Measurements from ENCODE around the gene CLIP2.

CLIP2 gene

DNA sequence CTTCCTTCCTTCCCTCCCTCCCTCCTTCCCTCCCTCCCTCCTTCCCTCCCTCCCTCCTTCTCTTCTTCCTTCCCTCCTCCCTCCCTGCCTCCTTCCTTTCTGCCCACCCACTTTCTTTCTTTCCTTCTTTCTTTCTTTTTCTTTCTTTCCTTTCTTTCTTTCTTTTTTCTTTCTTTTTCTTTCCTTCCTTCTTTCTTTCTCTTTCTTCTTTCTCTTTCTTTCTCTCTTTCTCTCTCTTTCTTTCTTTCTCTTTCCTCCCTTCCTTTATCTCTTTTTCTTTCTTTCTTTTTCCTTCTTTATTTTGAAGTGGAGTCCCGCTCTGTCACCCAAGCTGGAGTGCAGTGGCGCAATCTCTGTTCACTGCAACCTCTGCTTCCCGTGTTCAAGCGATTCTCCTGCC lies 130.8 kb downstream of the CLIP2 start:
- TF ChIP-seq, protein P1, sequence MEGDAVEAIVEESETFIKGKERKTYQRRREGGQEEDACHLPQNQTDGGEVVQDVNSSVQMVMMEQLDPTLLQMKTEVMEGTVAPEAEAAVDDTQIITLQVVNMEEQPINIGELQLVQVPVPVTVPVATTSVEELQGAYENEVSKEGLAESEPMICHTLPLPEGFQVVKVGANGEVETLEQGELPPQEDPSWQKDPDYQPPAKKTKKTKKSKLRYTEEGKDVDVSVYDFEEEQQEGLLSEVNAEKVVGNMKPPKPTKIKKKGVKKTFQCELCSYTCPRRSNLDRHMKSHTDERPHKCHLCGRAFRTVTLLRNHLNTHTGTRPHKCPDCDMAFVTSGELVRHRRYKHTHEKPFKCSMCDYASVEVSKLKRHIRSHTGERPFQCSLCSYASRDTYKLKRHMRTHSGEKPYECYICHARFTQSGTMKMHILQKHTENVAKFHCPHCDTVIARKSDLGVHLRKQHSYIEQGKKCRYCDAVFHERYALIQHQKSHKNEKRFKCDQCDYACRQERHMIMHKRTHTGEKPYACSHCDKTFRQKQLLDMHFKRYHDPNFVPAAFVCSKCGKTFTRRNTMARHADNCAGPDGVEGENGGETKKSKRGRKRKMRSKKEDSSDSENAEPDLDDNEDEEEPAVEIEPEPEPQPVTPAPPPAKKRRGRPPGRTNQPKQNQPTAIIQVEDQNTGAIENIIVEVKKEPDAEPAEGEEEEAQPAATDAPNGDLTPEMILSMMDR (IDR thresholded peaks at IDR 0.05), result no peak

DNA sequence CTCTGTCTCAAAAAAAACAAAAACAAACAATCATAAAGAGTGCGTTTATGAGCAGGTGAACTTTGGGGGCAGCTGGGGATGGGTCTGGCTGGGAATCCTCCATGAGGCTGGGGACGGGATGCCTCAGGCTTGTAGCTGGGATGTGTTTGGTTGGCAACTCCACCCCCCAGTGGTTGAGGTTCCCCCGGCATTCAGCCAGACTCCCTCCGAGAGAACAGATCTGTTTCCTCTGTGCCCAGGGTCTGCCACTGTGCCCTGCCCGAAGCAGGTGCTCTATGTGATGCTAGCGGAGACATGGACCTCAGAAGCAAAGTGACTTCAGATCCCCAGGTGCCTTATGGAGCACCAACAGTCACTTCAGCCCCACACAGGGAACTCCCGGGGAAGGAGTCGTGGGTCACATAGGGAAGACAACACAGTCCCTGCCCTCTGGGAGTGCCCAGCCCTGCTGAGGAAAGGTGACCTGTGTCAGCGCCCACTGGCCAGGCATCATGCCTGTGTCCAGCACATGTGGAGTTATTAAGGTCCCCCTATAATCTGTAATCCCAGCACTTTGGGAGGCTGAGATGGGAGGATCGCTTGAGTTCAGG lies 135.2 kb downstream of the CLIP2 start:
- TF ChIP-seq, protein P1 (IDR thresholded peaks at IDR 0.05), result no peak

DNA sequence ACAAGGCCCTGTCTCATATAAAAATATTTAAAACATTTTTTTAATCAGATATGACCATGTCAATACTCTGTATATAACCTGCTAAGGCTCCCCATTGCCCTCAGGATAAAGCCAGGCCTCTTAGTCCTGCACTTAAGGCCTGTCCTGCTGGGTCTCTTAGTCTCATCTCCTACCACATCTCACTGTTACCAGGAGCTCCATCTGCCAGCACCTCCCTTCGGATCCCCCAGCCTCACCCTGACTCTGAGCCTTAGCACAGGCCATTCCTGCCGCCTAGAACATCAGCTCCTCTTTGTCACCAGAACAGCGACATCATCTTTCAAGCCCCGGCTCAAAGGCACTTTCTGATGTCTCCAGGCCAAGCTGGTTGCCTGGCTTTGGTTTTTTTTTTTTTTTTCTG lies 138.8 kb downstream of the CLIP2 start:
- TF ChIP-seq, protein P1 (IDR thresholded peaks at IDR 0.05), result no peak

DNA sequence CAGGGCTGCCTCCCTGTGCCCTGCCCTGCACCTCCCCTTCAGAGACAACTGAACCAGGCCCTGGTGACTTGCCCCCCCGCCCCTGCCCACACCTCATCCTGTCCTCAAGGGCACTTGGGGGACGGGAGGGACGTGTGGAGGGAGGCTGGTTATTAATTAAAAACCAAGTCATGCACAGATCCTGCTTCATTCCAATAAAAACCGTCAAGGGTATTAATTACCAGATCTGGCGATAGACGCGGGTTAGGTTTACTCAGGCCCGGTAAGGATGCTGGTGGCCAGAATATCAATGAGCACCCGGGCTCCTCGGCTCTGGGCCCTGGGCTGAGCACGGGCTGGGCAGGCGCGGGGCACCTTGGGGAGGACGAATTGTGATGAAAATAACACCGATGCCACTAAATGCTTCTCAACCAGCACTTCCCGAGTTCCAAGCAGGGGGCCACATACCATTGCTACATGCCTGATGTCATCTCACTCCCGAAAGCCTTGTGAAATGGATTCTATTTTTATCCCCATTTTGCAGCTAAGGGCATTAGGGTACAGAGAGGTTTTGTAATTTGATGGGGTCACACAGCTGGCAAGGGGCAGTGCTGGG lies 140.0 kb downstream of the CLIP2 start:
- TF ChIP-seq, protein P1 (IDR thresholded peaks at IDR 0.05), result no peak

DNA sequence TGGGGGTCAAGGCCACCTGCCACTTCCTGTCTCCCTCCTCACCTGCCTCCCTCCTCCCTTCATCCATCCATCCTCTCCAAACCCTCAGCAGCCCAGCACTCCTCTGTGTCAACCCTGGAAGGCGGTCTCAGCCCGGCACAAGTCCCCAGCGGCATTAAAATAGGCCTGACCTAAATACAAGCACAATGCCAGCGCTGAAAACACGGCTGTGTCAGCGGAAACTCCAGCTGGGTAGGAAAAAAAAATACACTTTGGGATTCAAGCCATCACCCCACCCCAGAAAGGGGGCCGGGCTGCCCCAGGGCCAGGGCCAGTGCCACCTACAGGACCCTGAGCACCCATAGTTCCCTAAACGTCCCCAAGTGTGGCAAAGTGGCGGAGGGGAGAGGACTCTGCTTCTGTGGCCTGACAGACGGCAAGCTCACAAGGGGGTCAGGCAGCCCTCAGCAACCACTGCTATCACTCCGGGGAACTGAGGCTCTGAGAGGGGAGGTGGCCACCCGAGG lies 141.8 kb downstream of the CLIP2 start:
- TF ChIP-seq, protein P1 (IDR thresholded peaks at IDR 0.05), result no peak

DNA sequence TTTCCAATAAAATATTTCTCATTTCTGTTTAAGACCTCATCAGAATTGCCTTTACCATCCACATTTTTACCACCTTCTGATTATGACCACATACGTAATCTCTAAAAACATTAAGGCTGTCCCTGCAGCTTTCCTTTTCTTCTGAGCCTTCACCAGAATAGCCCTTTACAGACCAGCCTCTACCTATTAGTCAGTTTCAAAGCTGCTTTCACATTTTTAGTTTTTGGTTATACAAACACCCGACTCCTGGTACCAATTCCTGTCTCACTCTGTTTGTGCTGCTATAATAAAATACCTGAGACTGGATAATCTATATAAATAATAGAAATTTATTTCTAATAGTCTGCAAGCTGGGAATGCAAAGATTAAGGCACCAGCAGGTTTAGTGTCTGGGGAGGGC lies 149.1 kb downstream of the CLIP2 start:
- TF ChIP-seq, protein P1 (IDR thresholded peaks at IDR 0.05), result no peak

DNA sequence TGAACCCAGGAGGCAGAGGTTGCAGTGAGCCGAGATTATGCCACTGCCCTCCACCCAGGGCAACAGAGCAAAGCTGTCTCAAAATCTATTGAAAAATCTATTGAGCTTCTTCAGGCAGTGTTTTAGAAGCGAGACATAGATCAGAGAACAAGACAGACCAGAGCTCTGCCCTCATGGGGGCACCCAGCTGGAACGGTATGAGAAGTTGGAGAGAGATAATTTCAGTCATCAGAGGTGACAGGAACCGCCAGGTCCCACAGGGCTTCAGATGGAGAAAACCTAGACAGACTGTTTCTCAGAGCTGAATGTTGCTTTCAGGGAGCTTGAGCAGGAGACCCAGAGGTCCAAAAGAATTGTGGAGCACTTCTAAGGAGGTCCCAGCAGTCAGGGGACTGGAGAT lies 150.3 kb downstream of the CLIP2 start:
- TF ChIP-seq, protein P1 (IDR thresholded peaks at IDR 0.05), result no peak

Measured in LNCAP (cell line).